Karpas-422 (cell line): ENCODE measurements around the gene FMNL2. TPM values are rescaled to one million over a fixed set of nuclear protein-coding genes. Genes with fewer than 3 reads are reported as not detected.

Source experiments
- DNase-seq: peaks from one replicate; pipeline ENCODE4 v3.0.0-alpha.2; 2015
- H2AFZ ChIP-seq: fragments of 200-600 bp; sonication (generic); 2 replicates; pipeline ENCODE4 v1.6.1; 2014; ENCODE audit warnings: antibody characterized with exemption, low read length, mixed read lengths
- H3K27ac ChIP-seq: fragments of 200-600 bp; sonication (generic); 2 replicates; pipeline ENCODE4 v1.5.1; 2014; ENCODE audit warnings: mild to moderate bottlenecking, low read length, moderate library complexity
- H3K27me3 ChIP-seq: fragments of 200-600 bp; sonication (generic); 2 replicates; pipeline ENCODE4 v1.6.1; 2014; ENCODE audit warnings: low read length, mixed read lengths
- H3K36me3 ChIP-seq: fragments of 200-600 bp; sonication (generic); 2 replicates; pipeline ENCODE4 v1.6.1; 2014; ENCODE audit warnings: low read length, mixed read lengths; ENCODE audit not compliant: insufficient read depth
- H3K4me1 ChIP-seq: fragments of 200-600 bp; sonication (generic); 2 replicates; pipeline ENCODE4 v1.6.1; 2014; ENCODE audit warnings: mild to moderate bottlenecking, low read length, mixed read lengths
- H3K4me2 ChIP-seq: fragments of 200-600 bp; sonication (generic); 2 replicates; pipeline ENCODE4 v1.6.1; 2014; ENCODE audit warnings: low read length, low read depth, mild to moderate bottlenecking; ENCODE audit not compliant: poor library complexity, severe bottlenecking
- H3K4me3 ChIP-seq: fragments of 200-600 bp; sonication (generic); 2 replicates; pipeline ENCODE4 v1.5.1; 2014; ENCODE audit warnings: mild to moderate bottlenecking, antibody characterized with exemption, low read length, mixed read lengths
- H3K79me2 ChIP-seq: fragments of 200-600 bp; sonication (generic); 2 replicates; pipeline ENCODE4 v1.6.1; 2014; ENCODE audit warnings: mild to moderate bottlenecking, low read length, mixed read lengths
- H3K9ac ChIP-seq: fragments of 200-600 bp; sonication (generic); 2 replicates; pipeline ENCODE4 v1.6.0; 2014; ENCODE audit warnings: low read length
- H3K9me2 ChIP-seq: fragments of 200-600 bp; sonication (generic), shearing (Covaris generic); replicated peaks from 2 replicates; pipeline ENCODE4 v1.6.0; 2014; ENCODE audit warnings: mild to moderate bottlenecking, low read length, moderate library complexity; ENCODE audit not compliant: insufficient read depth
- H3K9me3 ChIP-seq: fragments of 300-700, 200-600 bp; sonication (generic); 2 replicates; pipeline ENCODE4 v1.6.1; 2014; ENCODE audit warnings: low read length, mixed read lengths
- H4K20me1 ChIP-seq: fragments of 200-600 bp; sonication (generic); 2 replicates; pipeline ENCODE4 v1.6.1; 2014; ENCODE audit warnings: mild to moderate bottlenecking, antibody characterized with exemption, low read length, low read depth; ENCODE audit not compliant: insufficient read depth
- total RNA-seq: library from RNA; depleted of rRNA; stranded (reverse); fragments of >200 nt; shearing (Covaris generic); gene quantifications from 2 replicates; pipeline ENCODE4 v1.2.3, GENCODE V29; 2014; ENCODE audit warnings: low replicate concordance

FMNL2 gene
- total RNA-seq, 1 experiment from 2014 or later, result 3.2 TPM

- Histone ChIP-seq H3K36me3 (no peaks in the 10 kb centered on the region), H2AFZ (no peak overlapping the region), H3K4me2 (no peak overlapping the region), H3K4me3 (no peak overlapping the region), H3K4me1 (peaks cover 3% of the 10 kb centered on the region; the same call in 1 of the 2 replicates), H4K20me1 (no peaks in the 10 kb centered on the region), H3K27ac (no peak overlapping the region), H3K27me3 (no peaks in the 10 kb centered on the region), H3K9ac (no peak overlapping the region), H3K9me3 (no peaks in the 10 kb centered on the region), H3K9me2 (no peaks in the 10 kb centered on the region), H3K79me2 (no peaks in the 10 kb centered on the region)
- no peak for DNase-seq
Measured at GRCh38 chr2:152405206-152406118, 70.5 kb downstream of the FMNL2 start.

- Histone ChIP-seq H2AFZ (no peak overlapping the region), H3K9me2 (no peaks in the 10 kb centered on the region), H3K4me1 (peaks cover 3% of the 10 kb centered on the region; the same call in 1 of the 2 replicates), H3K27ac (no peak overlapping the region), H3K36me3 (no peaks in the 10 kb centered on the region), H3K79me2 (no peaks in the 10 kb centered on the region), H3K4me2 (no peak overlapping the region), H3K27me3 (no peaks in the 10 kb centered on the region), H3K4me3 (no peak overlapping the region), H4K20me1 (no peaks in the 10 kb centered on the region), H3K9ac (no peak overlapping the region), H3K9me3 (no peaks in the 10 kb centered on the region)
- no peak for DNase-seq
Measured at GRCh38 chr2:152406119-152406835, 71.3 kb downstream of the FMNL2 start.

- no peak overlapping the region for H2AFZ ChIP-seq
- no peaks in the 10 kb centered on the region for H3K9me3 ChIP-seq
- no peaks in the 10 kb centered on the region for H3K9me2 ChIP-seq
- H3K4me3 ChIP-seq, result no peak overlapping the region
- no peaks in the 10 kb centered on the region for H3K27me3 ChIP-seq
- H3K9ac ChIP-seq, result no peak overlapping the region
- no peaks in the 10 kb centered on the region for H3K36me3 ChIP-seq
- DNase-seq, result no peak
- no peak overlapping the region for H3K4me2 ChIP-seq
- H4K20me1 ChIP-seq, result no peaks in the 10 kb centered on the region
- no peak overlapping the region for H3K27ac ChIP-seq
- no peaks in the 10 kb centered on the region for H3K79me2 ChIP-seq
- H3K4me1 ChIP-seq, result peaks cover 3% of the 10 kb centered on the region; the same call in 1 of the 2 replicates
Measured at GRCh38 chr2:152406836-152407161, 71.8 kb downstream of the FMNL2 start.

- H3K79me2 ChIP-seq, result no peaks in the 10 kb centered on the region
- H3K4me2 ChIP-seq, result no peak overlapping the region
- H3K9me2 ChIP-seq, result no peaks in the 10 kb centered on the region
- H3K9me3 ChIP-seq, result no peaks in the 10 kb centered on the region
- H2AFZ ChIP-seq, result no peak overlapping the region
- no peaks in the 10 kb centered on the region for H3K27me3 ChIP-seq
- DNase-seq, result no peak
- H3K27ac ChIP-seq, result no peak overlapping the region
- peaks cover 3% of the 10 kb centered on the region; the same call in 1 of the 2 replicates for H3K4me1 ChIP-seq
- no peaks in the 10 kb centered on the region for H4K20me1 ChIP-seq
- H3K9ac ChIP-seq, result no peak overlapping the region
- no peaks in the 10 kb centered on the region for H3K36me3 ChIP-seq
- no peak overlapping the region for H3K4me3 ChIP-seq
Measured at GRCh38 chr2:152407204-152407721, 72.3 kb downstream of the FMNL2 start.

- no peak overlapping the region for H3K27ac ChIP-seq
- no peaks in the 10 kb centered on the region for H3K79me2 ChIP-seq
- H3K27me3 ChIP-seq, result no peaks in the 10 kb centered on the region
- no peak for DNase-seq
- no peaks in the 10 kb centered on the region for H3K36me3 ChIP-seq
- no peaks in the 10 kb centered on the region for H3K9me2 ChIP-seq
- H2AFZ ChIP-seq, result no peak overlapping the region
- no peaks in the 10 kb centered on the region for H3K9me3 ChIP-seq
- H3K4me2 ChIP-seq, result no peak overlapping the region
- no peak overlapping the region for H3K4me3 ChIP-seq
- H3K9ac ChIP-seq, result no peak overlapping the region
- no peaks in the 10 kb centered on the region for H4K20me1 ChIP-seq
- H3K4me1 ChIP-seq, result peaks cover 3% of the 10 kb centered on the region; the same call in 1 of the 2 replicates
Measured at GRCh38 chr2:152407806-152408205, 72.8 kb downstream of the FMNL2 start.

GRCh38 chr2:152408254-152408653, 73.3 kb downstream of the FMNL2 start:
- H3K4me3 ChIP-seq, result no peak overlapping the region
- H3K27me3 ChIP-seq, result no peaks in the 10 kb centered on the region
- peaks cover 3% of the 10 kb centered on the region; the same call in 1 of the 2 replicates for H3K4me1 ChIP-seq
- no peaks in the 10 kb centered on the region for H4K20me1 ChIP-seq
- DNase-seq, result no peak
- no peaks in the 10 kb centered on the region for H3K9me3 ChIP-seq
- no peak overlapping the region for H3K9ac ChIP-seq
- no peaks in the 10 kb centered on the region for H3K9me2 ChIP-seq
- H2AFZ ChIP-seq, result no peak overlapping the region
- H3K4me2 ChIP-seq, result no peak overlapping the region
- no peaks in the 10 kb centered on the region for H3K36me3 ChIP-seq
- H3K27ac ChIP-seq, result no peak overlapping the region
- H3K79me2 ChIP-seq, result no peaks in the 10 kb centered on the region

- Histone ChIP-seq H3K4me2 (no peak overlapping the region), H3K27ac (no peak overlapping the region), H3K9me3 (no peaks in the 10 kb centered on the region), H3K4me3 (no peak overlapping the region), H2AFZ (no peak overlapping the region), H3K36me3 (no peaks in the 10 kb centered on the region), H4K20me1 (no peaks in the 10 kb centered on the region), H3K27me3 (no peaks in the 10 kb centered on the region), H3K9me2 (no peaks in the 10 kb centered on the region), H3K9ac (no peak overlapping the region), H3K4me1 (peaks cover 3% of the 10 kb centered on the region; the same call in 1 of the 2 replicates), H3K79me2 (no peaks in the 10 kb centered on the region)
- no peak for DNase-seq
Measured at GRCh38 chr2:152409386-152410164, 74.6 kb downstream of the FMNL2 start.
